Spleen (tissue), 7 donors: ENCODE results near the gene ASPN.

Experiments
- POLR2A ChIP-seq, 3 donors: fragments of 450-650 bp; IDR thresholded peaks; one replicate each; pipeline ENCODE4 v1.5.1; 2017; ENCODE audit warnings: antibody characterized with exemption in 3 of 3, mild to moderate bottlenecking in 1 of 3
- TF ChIP-seq, protein P1 (sequence below), 11 experiments: fragments of 200-600 bp in 7 of 11; fragments of 450-650 bp in 4 of 11; sonication (generic) in 4 of 11; IDR thresholded peaks in 8 of 11; conservative IDR thresholded peaks in 3 of 11; 1 replicate in 7 of 11; 2 replicates in 4 of 11; pipeline versions ENCODE4 v1.4.0 to v1.8.0; 2016 to 2021; ENCODE audit warnings: antibody characterized with exemption in 11 of 11, inconsistent platforms in 4 of 11, mild to moderate bottlenecking in 1 of 11
- donor health status: DM: no; HTN: no; CAD: no; lungs with moderate emphysema.
- donor health status: DM: no; HTN: no; CAD: no.
- donor health status: DM: no; HTN: no; CAD: no.

DNA sequence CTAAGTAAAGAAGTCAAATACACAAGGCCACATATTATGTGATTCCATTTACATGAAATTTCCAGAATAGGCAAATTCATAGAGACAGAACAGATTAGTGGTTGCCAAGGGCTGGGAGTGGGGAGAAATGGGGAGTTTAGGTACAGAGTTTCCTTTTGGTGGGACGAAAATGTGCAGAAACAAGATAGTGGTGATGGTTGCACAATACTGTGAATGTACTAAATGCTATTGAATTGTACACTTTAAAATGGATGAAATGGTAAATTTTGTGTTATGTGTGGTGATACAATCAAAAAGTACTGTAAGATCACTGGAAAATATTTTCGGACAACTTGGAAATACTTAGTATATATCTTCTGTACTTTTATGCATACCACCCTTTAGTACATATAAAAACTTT, 38.5 kb upstream of the ASPN start:
- no peak for TF ChIP-seq POLR2A (IDR thresholded peaks at IDR 0.05)
- TF ChIP-seq, protein P1, sequence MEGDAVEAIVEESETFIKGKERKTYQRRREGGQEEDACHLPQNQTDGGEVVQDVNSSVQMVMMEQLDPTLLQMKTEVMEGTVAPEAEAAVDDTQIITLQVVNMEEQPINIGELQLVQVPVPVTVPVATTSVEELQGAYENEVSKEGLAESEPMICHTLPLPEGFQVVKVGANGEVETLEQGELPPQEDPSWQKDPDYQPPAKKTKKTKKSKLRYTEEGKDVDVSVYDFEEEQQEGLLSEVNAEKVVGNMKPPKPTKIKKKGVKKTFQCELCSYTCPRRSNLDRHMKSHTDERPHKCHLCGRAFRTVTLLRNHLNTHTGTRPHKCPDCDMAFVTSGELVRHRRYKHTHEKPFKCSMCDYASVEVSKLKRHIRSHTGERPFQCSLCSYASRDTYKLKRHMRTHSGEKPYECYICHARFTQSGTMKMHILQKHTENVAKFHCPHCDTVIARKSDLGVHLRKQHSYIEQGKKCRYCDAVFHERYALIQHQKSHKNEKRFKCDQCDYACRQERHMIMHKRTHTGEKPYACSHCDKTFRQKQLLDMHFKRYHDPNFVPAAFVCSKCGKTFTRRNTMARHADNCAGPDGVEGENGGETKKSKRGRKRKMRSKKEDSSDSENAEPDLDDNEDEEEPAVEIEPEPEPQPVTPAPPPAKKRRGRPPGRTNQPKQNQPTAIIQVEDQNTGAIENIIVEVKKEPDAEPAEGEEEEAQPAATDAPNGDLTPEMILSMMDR (IDR thresholded peaks at IDR 0.05 in 8 of 11, conservative IDR thresholded peaks at IDR 0.05 in 3 of 11) = no peak
